Activated CD4-positive, alpha-beta T cell treated with anti-CD3 and anti-CD28 coated beads for 1 hour (primary cell): ENCODE data around the gene OR10H1.
A peak's percentile ranks its signal among the peaks of the same experiment; 100 is the strongest.
"Not testable (repeated sequence)": the region's sequence is repeated elsewhere in the genome, so short reads cannot be mapped to it uniquely, and the experiment has no call there.

Experiments used
- DNase-seq: peaks from one replicate; pipeline ENCODE4 v3.0.0-alpha.2; 2020

OR10H1 gene

DNA sequence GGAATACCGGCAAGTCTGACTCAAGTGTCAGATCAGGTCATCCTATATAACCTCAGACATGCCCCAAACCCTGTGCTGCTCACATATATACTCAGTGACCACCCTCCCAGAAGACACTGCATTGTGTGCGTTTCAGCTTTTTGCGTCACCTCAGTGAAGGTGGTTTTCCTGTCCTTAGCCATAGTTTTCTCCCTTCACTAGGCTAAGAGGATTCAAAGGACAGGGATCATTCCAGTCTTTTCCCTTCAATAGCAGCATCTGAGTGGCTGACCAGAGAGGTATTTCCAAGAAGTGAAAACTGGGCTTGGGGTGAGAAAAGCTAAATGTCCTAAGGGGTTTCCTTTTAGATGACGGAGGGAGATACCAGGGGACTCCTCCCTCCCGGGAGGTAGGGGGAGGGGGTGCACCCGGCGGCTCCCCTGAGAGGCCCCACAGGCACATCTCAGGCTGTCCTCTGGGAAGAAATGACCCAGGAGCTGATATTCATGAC lies 12.7 kb upstream of the OR10H1 start:
- no peak for DNase-seq

GRCh38 chr19:15825753-15826152 lies 10.3 kb upstream of the OR10H1 start:
- no peak for DNase-seq

DNA sequence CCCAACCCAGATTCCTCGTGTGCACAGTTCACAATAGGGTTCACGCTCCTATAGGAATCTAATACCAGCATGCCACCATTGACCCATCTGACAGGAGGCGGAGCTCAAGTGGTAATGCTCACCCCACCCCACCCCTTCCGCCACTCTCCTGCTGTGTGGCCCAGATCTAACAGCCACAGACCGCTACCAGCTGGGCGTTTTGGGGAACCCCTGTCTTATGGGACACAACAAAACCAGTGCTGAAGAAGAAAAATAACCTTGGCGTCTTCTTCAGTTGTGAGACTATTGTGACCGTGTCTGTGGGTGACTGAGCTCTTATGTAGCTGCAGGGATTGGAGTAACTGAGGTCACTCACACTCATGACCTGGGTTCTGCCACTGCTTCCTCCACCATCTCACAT lies 5.2 kb upstream of the OR10H1 start:
- no peak for DNase-seq

DNA sequence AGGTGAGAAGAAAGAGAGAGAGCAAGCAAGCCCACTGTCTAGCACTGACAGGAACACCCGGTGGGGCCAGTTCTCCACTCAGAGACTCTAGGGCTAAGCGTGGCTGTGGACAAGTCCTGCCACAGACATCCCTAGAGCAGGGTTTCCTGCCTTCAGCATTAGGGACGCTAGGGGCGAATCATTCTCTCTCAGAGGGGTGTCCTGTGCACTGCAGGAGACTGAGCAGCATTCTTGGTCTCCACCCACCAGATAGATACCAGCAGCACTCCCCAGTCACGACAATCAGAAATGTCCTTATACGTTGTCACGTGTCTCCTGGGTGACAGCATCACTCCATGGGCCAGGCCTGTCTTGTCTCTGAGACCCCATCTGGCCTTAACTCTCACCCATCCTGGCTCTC lies 1.5 kb downstream of the OR10H1 start:
- DNase-seq = no peak

DNA sequence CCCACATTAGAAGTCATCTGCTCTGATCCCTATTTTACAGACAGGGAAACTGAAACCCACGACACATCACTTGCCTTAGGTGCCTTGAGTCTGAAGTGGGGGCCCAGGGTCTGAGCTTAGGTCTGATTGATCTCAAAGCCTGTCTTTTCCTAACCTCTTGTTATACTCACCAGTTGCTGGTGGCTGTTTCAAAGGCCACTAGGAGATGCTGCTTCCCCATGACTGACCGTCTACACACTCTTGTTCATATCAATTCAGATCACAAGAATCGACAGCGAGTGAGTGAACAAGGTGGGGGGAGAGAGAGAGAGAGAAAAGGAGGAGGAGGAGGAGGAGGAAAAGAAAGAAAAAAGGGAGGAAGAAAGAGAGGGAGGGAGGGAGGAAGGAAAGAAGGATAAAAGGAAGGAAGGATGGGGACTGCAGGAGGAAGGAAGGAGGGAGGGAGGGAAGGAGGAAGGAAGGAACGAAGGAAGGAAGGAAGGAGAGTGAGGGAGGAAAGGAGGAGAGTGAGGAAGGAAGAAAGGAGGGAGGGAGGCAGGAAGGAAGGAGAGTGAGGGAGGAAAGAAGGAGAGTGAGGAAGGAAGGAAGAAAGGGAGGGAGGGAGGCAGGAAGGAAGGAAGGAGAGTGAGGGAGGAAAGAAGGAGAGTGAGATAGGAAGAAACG lies 3.3 kb downstream of the OR10H1 start:
- DNase-seq = peak; percentile 30

- DNase-seq = no peak
These were observed 4.0 kb downstream of the OR10H1 start for GRCh38 chr19:15811476-15811875.

DNA sequence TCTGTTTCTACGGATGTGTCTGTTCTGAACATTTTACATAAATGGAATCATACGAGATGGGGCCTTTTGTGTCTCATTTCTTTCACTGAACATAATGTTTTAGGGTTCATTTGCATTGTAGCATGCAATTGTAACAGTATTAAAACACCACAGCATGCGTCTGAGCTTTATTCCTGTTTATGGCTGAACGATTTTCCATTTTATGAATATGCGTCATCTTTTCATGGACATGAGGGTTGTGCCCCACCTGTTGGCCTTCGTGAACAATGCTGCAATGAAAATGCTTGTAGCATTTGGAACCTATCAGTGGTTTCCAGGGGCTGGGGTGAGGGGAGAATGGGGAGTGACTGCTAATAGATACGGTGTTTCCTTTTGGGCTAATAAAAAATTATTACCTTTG lies 5.1 kb downstream of the OR10H1 start:
- no peak for DNase-seq

DNA sequence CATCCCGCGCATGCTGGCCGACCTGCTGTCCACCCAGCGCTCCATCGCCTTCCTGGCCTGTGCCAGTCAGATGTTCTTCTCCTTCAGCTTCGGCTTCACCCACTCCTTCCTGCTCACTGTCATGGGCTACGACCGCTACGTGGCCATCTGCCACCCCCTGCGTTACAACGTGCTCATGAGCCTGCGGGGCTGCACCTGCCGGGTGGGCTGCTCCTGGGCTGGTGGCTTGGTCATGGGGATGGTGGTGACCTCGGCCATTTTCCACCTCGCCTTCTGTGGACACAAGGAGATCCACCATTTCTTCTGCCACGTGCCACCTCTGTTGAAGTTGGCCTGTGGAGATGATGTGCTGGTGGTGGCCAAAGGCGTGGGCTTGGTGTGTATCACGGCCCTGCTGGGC lies 21.2 kb downstream of the OR10H1 start:
- DNase-seq = not testable (repeated sequence)

DNA sequence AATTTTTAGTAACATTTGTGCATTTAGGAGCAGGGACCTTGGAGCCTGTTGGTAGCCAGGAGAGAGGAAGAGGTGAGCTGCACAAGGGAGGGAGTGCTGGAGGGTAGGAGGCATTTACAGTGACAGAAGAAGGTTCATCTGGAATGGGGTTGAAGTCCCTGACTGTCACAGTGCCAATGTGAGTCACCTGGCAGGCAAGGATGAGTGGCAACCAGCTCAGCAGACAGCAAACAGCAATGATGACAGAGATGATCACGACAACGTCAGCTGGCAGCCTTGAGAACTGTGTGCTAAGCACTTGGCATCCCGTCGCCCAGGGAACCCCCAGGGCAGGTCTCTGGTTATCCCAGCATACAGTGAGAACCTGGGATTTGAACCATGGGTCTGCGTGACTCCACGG lies 25.4 kb downstream of the OR10H1 start:
- DNase-seq = no peak

- no peak for DNase-seq
These were observed 26.7 kb downstream of the OR10H1 start for GRCh38 chr19:15788594-15789270.

DNA sequence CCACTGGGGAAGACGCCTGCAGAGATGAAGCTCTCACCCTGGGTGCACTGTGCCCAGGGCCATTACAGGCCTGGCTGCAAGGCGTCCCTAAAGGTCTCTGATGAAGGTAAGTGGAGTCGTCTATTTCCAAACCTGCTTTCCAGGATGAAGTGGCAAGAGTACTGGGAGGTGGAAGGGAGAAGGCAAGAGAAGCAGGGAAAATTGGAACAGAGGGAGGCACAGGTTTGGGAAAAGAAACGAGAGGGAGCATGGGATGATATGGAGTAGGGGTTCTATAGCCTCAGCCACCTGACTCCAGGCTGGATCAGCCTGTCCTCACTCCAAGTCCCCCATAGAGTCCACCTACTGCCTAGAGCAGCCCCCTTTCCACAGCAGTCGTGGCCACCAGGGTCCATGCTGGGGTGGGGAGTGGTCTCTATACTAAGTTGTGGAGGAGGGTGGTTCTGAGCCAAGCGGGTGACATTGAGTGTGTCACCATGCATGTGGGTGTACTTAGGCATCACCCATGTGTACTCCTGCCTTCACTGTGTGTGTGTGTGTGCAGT lies 27.8 kb downstream of the OR10H1 start, which contains the start of gene OR10H5:
TSS of gene OR10H5 (plus strand) at position 51 of the 545 bp plus-strand sequence. CDS start 6,388 bp downstream, outside the sequence.
- DNase-seq = no peak

- not testable (repeated sequence) for DNase-seq
These were observed 32.6 kb downstream of the OR10H1 start for GRCh38 chr19:15782896-15783295.

DNA sequence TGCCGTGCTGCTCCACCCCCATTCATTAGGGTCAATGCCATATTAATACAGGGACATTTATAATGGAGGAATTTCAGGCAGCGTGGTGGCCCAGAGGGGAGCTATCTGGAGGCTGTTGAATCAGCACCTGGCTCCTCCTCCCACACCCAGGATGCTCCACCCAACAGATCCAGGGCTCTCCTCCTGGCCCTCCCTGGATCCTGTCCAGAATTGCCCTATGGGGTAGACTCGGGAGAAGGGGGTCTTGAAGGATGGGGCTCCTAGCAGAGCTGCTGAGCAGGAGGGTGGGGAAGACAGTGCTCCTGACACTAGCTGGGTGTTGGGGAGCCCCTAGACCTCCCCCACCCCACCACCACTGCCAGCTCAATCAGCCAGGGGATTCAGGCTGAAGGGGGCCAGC lies 33.3 kb downstream of the OR10H1 start:
- no peak for DNase-seq

DNA sequence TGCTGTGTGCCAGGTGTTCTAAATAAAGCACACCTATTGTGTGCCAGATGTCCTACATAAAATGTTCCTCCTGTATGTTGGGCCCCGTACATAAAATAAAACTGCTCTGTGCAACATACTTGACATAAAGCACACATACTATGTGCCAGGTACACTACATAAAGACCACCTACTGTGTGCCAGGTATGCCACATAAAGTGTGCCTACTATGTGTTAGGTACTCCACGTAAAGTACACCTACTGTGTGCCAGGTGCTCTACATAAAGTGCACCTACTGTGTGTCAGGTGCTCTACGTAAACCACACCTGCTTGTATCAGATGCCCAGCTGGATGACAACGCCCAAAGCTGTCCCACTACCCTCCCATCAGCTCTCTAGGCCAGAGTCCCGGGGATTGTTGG lies 33.8 kb downstream of the OR10H1 start:
- no peak for DNase-seq

GRCh38 chr19:15780610-15781418 lies 34.6 kb downstream of the OR10H1 start:
- no peak for DNase-seq

DNA sequence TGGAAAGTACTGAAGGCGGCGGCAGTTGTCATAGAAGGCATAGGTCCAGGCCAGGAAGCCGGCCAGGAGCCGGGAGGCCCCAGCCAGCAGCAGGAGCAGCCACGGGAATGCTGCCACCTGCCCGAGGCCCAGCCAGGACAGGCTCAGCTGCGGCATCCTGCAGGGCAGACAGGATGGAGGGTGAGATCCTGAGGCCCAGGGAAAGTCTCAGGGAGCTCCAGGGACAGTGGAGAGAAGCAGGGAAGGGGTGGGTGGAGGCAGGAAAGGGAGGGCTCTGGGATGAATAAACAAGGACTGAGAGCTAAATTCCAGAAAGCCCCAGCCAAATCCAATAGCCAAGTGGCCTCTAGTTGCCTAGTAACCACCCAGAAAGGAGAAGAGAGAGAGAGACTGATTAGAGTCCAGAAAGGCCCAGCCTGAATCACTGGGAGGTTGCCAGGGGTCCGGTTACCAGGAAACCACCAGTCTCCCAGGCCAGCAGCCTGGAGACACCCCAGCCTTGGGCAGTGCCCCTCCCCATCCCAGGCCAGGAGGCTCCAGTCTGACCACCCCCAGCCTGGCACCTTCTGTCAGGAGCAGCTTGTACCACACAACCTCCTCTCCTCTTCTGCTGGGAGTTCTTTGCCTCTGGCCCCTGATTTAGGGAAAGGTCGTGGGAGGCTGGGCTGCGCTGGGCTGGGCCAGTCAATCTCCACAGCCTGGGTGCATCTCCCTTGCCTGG lies 35.5 kb downstream of the OR10H1 start:
- no peak for DNase-seq

- no peak for DNase-seq
These were observed 38.2 kb downstream of the OR10H1 start for GRCh38 chr19:15776991-15777970.

GRCh38 chr19:15776264-15776663 lies 39.2 kb downstream of the OR10H1 start:
- no peak for DNase-seq

DNA sequence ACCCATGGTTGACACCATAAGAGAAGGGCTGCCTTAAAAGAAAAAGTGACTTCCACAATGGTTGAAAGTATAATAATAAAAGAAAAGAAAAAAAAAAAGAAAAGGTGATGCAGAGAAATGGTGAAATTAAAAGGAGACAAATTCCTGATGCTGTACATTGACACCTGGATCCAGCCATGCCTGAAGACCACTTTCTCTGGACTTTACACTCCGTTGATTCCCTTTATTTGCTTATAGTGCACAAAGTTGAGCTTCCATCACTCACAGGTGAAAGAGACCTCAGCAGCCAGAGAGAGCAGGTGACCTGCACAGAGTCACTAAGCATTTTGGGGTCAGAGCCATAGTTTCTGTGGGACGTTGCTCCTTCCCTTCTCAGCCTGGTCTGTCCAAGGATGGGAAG lies 40.2 kb downstream of the OR10H1 start:
- no peak for DNase-seq

- not testable (repeated sequence) for DNase-seq
These were observed 41.3 kb downstream of the OR10H1 start for GRCh38 chr19:15774159-15774558.

GRCh38 chr19:15769586-15769985 lies 45.9 kb downstream of the OR10H1 start:
- DNase-seq = no peak
